Superior temporal gyrus (tissue), 1 donor: ENCODE measurements around the gene CTIF.
A peak's percentile ranks its signal among the peaks of the same experiment; 100 is the strongest.

ENCODE experiments used
- DNase-seq: peaks from one replicate; pipeline ENCODE4 v3.0.0-alpha.2; 2016; ENCODE audit errors: extremely low spot score

Gene CTIF

GRCh38 chr18:48850822-48851598 is 312.2 kb downstream of the CTIF start:
- DNase-seq, result no peak

GRCh38 chr18:48851599-48851960 is 312.7 kb downstream of the CTIF start:
- DNase-seq, result peak; percentile 71

GRCh38 chr18:48852292-48852691 is 313.5 kb downstream of the CTIF start:
- no peak for DNase-seq

- DNase-seq, result no peak
Observed at GRCh38 chr18:48852794-48853193, 314.0 kb downstream of the CTIF start.

- no peak for DNase-seq
Observed at GRCh38 chr18:48853588-48853987, 314.8 kb downstream of the CTIF start.

GRCh38 chr18:48854780-48855179 is 315.9 kb downstream of the CTIF start:
- DNase-seq, result no peak

GRCh38 chr18:48855422-48856377 is 316.9 kb downstream of the CTIF start:
- no peak for DNase-seq

GRCh38 chr18:48857023-48857694 is 318.3 kb downstream of the CTIF start:
- no peak for DNase-seq

GRCh38 chr18:48858676-48859075 is 319.8 kb downstream of the CTIF start:
- no peak for DNase-seq

- DNase-seq, result peak; percentile 93
Observed at GRCh38 chr18:48859311-48860268, 320.8 kb downstream of the CTIF start.

GRCh38 chr18:48860269-48861180 is 321.7 kb downstream of the CTIF start:
- no peak for DNase-seq

- DNase-seq, result no peak
Observed at GRCh38 chr18:48861181-48861708, 322.4 kb downstream of the CTIF start.

- peak; percentile 54 for DNase-seq
Observed at GRCh38 chr18:48862132-48862531, 323.3 kb downstream of the CTIF start.

- DNase-seq, result no peak
Observed at GRCh38 chr18:48862678-48863270, 323.9 kb downstream of the CTIF start.

GRCh38 chr18:48863432-48864065 is 324.7 kb downstream of the CTIF start:
- DNase-seq, result no peak

- DNase-seq, result no peak
Observed at GRCh38 chr18:48864876-48865275, 326.0 kb downstream of the CTIF start.

- peak; percentile 82 for DNase-seq
Observed at GRCh38 chr18:48866028-48866733, 327.4 kb downstream of the CTIF start.

- no peak for DNase-seq
Observed at GRCh38 chr18:48866856-48867255, 328.0 kb downstream of the CTIF start.
